GM23338 (cell line): Measurements from ENCODE around the gene RNGTT. TPM values are rescaled to one million over a fixed set of nuclear protein-coding genes. Genes with fewer than 3 reads are reported as not detected.

Source experiments
- ATAC-seq: fragments of 200-7000 bp; cut with Tn5 transposase; 3 replicates; pipeline ENCODE4 v1.9.1; 2020
- DNase-seq: peaks from one replicate; pipeline ENCODE4 v3.0.0-alpha.2; 2015; ENCODE audit warnings: low spot score
- H2AFZ ChIP-seq: fragments of 200-600 bp; sonication (generic); 2 replicates; pipeline ENCODE4 v1.8.0; 2016; ENCODE audit warnings: antibody characterized with exemption, mild to moderate bottlenecking, moderate library complexity
- H3F3A ChIP-seq: fragments of 200-600 bp; sonication (generic); replicated peaks from 2 replicates; pipeline ENCODE4 v1.8.0; 2017; ENCODE audit warnings: antibody characterized with exemption, mixed run types, low read depth
- H3K27ac ChIP-seq: fragments of 200-600 bp; sonication (generic); 2 replicates; pipeline ENCODE4 v1.6.1; 2016; ENCODE audit warnings: low read depth
- H3K27me3 ChIP-seq: fragments of 200-600 bp; sonication (generic); 2 replicates; pipeline ENCODE4 v1.8.0; 2016; ENCODE audit warnings: mild to moderate bottlenecking, mixed run types, moderate library complexity; ENCODE audit not compliant: insufficient read depth
- H3K36me3 ChIP-seq: fragments of 200-600 bp; sonication (generic); 2 replicates; pipeline ENCODE4 v1.8.0; 2016; ENCODE audit warnings: mild to moderate bottlenecking; ENCODE audit not compliant: insufficient read depth
- H3K4me1 ChIP-seq: fragments of 200-600 bp; sonication (generic); 2 replicates; pipeline ENCODE4 v1.8.0; 2016; ENCODE audit warnings: mild to moderate bottlenecking, moderate library complexity; ENCODE audit not compliant: insufficient read depth
- H3K4me2 ChIP-seq: fragments of 200-600 bp; sonication (generic); 2 replicates; pipeline ENCODE4 v1.7.1; 2017; ENCODE audit warnings: mixed run types
- H3K4me3 ChIP-seq: fragments of 200-600 bp; sonication (generic); 2 replicates; pipeline ENCODE4 v1.6.1; 2016; ENCODE audit warnings: mixed run types
- H3K79me2 ChIP-seq: fragments of 200-600 bp; sonication (generic); replicated peaks from 2 replicates; pipeline ENCODE4 v1.8.0; 2017; ENCODE audit warnings: mild to moderate bottlenecking; ENCODE audit not compliant: insufficient read depth
- H3K9me2 ChIP-seq: fragments of 200-600 bp; sonication (generic); 2 replicates; pipeline ENCODE4 v1.8.0; 2017; ENCODE audit not compliant: insufficient read depth
- H4K20me1 ChIP-seq: fragments of 200-600 bp; sonication (generic); replicated peaks from 2 replicates; pipeline ENCODE4 v1.8.0; 2017; ENCODE audit warnings: mild to moderate bottlenecking; ENCODE audit not compliant: insufficient read depth
- H3K27ac Mint-ChIP-seq: 2 replicates; pipeline ENCODE4 v1.8.0; 2020; ENCODE audit warnings: inconsistent platforms, mild to moderate bottlenecking, moderate library complexity, mixed read lengths
- H3K27me3 Mint-ChIP-seq: 3 replicates; pipeline ENCODE4 v1.8.0; 2022; ENCODE audit warnings: low read depth, mild to moderate bottlenecking, moderate library complexity, mixed read lengths, inconsistent platforms; ENCODE audit not compliant: insufficient read depth, poor library complexity
- H3K36me3 Mint-ChIP-seq: 3 replicates; pipeline ENCODE4 v1.8.0; 2021; ENCODE audit warnings: low read depth, mild to moderate bottlenecking, inconsistent platforms, moderate library complexity, mixed read lengths
- H3K4me1 Mint-ChIP-seq: 3 replicates; pipeline ENCODE4 v1.8.0; 2020; ENCODE audit warnings: mild to moderate bottlenecking, inconsistent platforms, mixed read lengths
- H3K4me3 Mint-ChIP-seq: 3 replicates; pipeline ENCODE4 v1.8.0; 2021; ENCODE audit warnings: moderate library complexity, mild to moderate bottlenecking, inconsistent platforms, mixed read lengths
- H3K9me3 Mint-ChIP-seq: 3 replicates; pipeline ENCODE4 v1.8.0; 2020; ENCODE audit warnings: moderate library complexity, mild to moderate bottlenecking, inconsistent platforms, mixed read lengths
- CREB1 ChIP-seq: fragments of 250-450 bp; sonication (Bioruptor Pico); IDR thresholded peaks from 2 replicates; pipeline ENCODE4 v1.5.0; 2020; ENCODE audit warnings: low read depth, mild to moderate bottlenecking, moderate library complexity
- CTCF ChIP-seq, 2 experiments: fragments of 200-600 bp in 1 of 2; sonication (generic) in 1 of 2; conservative IDR thresholded peaks; 2 replicates each; pipeline versions ENCODE4 v1.5.1 to v1.6.1; 2016 to 2017; ENCODE audit warnings: antibody characterized with exemption in 2 of 2, low read depth in 2 of 2, mild to moderate bottlenecking in 2 of 2, moderate library complexity in 1 of 2
- EZH2 ChIP-seq: fragments of 200-600 bp; sonication (generic); IDR thresholded peaks from one replicate; pipeline ENCODE4 v1.8.0; 2017; ENCODE audit warnings: antibody characterized with exemption, mild to moderate bottlenecking, low read depth; ENCODE audit not compliant: unreplicated experiment
- EZH2phosphoT487 ChIP-seq: fragments of 200-600 bp; sonication (generic); IDR thresholded peaks from one replicate; pipeline ENCODE4 v1.8.1; 2018; ENCODE audit warnings: antibody characterized with exemption; ENCODE audit not compliant: unreplicated experiment
- POLR2AphosphoS5 ChIP-seq: IDR thresholded peaks from 2 replicates; pipeline ENCODE4 v1.6.1; 2016; ENCODE audit warnings: antibody characterized with exemption, low read depth
- STAT1 ChIP-seq: IDR thresholded peaks from one replicate; pipeline ENCODE4 v1.6.1; 2016; ENCODE audit warnings: antibody characterized with exemption; ENCODE audit not compliant: unreplicated experiment
- ZNF331 ChIP-seq: fragments of 250-450 bp; sonication (Bioruptor Pico); IDR thresholded peaks from 2 replicates; pipeline ENCODE4 v1.5.0; 2020; ENCODE audit warnings: low read depth, mild to moderate bottlenecking, moderate library complexity
- ZNF462 ChIP-seq: fragments of 250-450 bp; sonication (Bioruptor Pico); IDR thresholded peaks from 2 replicates; pipeline ENCODE4 v1.5.0; 2020; ENCODE audit warnings: mild to moderate bottlenecking, moderate library complexity
- polyA plus RNA-seq: library from polyadenylated mRNA; unstranded; fragments of >200 nt; fragmentation: Nextera tagmentation; extraction: Ambion mirVana; gene quantifications from 2 replicates; pipeline ENCODE4 v1.2.1, GENCODE V29; 2016
- total RNA-seq: library from RNA; depleted of rRNA; stranded (reverse); fragments of >200 nt; shearing (Covaris generic); gene quantifications from 2 replicates; pipeline ENCODE4 v1.2.3, GENCODE V29; 2014

Gene RNGTT
- total and polyA plus RNA-seq, 2 experiments from 2014 or later = 11.2 to 29.2 TPM

- no peak for ATAC-seq
- H3K36me3 ChIP-seq = no peaks in the 10 kb centered on the region
- Mint-ChIP-seq H3K27me3 (peaks cover 3% of the 10 kb centered on the region), H3K4me3 (no peak overlapping the region), H3K4me1 (no peaks in the 10 kb centered on the region), H3K27ac (no peak overlapping the region), H3K9me3 (no peaks in the 10 kb centered on the region), H3K36me3 (peaks cover 3% of the 10 kb centered on the region; the same call in 1 of the 3 replicates)
- no peaks in the 10 kb centered on the region for H3F3A ChIP-seq
- no peaks in the 10 kb centered on the region; the same call in 1 of the 2 replicates for H3K4me1 ChIP-seq
- H2AFZ ChIP-seq = no peak overlapping the region
- H3K9me2 ChIP-seq = no peaks in the 10 kb centered on the region
- no peak for TF ChIP-seq EZH2phosphoT487
- TF ChIP-seq EZH2 = no peak
- TF ChIP-seq CTCF (conservative IDR thresholded peaks at IDR 0.05; ENCODE audit: low read depth in 2 of 2) = no peak
- TF ChIP-seq ZNF462 = no peak
- TF ChIP-seq STAT1 = no peak
- TF ChIP-seq CREB1 (CRISPR knock-in tag) = no peak
- no peak for TF ChIP-seq ZNF331 (CRISPR knock-in tag)
- TF ChIP-seq POLR2AphosphoS5 = no peak
- no peak overlapping the region for H3K4me2 ChIP-seq
- H4K20me1 ChIP-seq = no peaks in the 10 kb centered on the region
- DNase-seq = no peak
- no peaks in the 10 kb centered on the region for H3K79me2 ChIP-seq
- no peaks in the 10 kb centered on the region for H3K27me3 ChIP-seq
- no peak overlapping the region for H3K4me3 ChIP-seq
- no peak overlapping the region for H3K27ac ChIP-seq
Measured at GRCh38 chr6:88614316-88614877, 349.0 kb downstream of the RNGTT start.
